Measurements from ENCODE around the gene COL6A5. TPM values are rescaled to one million over a fixed set of nuclear protein-coding genes. Genes with fewer than 3 reads are reported as not detected.

The COL6A5 gene
- total and polyA plus RNA-seq, 2 experiments from 2014 or later: 0.03 to 0.05 TPM

DNA sequence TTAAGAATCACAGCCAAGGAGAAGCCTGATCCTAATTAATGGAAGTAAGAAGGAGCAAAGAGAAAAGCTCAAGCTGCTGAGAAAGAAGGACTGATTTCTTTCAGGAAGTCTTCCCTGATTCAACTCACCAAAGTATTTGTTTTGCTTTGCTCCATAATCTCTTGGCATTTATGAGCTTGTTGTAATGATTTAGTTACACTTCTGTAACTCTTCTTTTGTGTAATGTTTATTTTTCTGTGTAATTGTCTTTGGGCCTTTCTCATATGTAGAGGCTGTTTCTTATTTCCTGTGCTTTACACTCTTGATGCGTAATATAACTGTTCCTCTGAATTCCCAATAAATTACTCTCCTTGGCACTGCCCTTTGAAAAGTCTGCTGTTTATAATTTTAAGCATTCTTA is 80.0 kb downstream of the COL6A5 start:
- Histone ChIP-seq H3K9me2 (ENCODE audit: insufficient read depth) (peaks cover 2% of the 10 kb centered on the region; the same call in 1 of the 2 replicates), H2AFZ (no peak overlapping the region), H3K27ac (ENCODE audit: low read depth) (no peak overlapping the region), H3K27me3 (ENCODE audit: insufficient read depth) (no peaks in the 10 kb centered on the region), H3F3A (replicated peaks; ENCODE audit: low read depth) (no peaks in the 10 kb centered on the region), H4K20me1 (replicated peaks; ENCODE audit: insufficient read depth) (no peaks in the 10 kb centered on the region), H3K79me2 (replicated peaks; ENCODE audit: insufficient read depth) (no peaks in the 10 kb centered on the region), H3K4me3 (no peak overlapping the region), H3K4me2 (no peak overlapping the region), H3K4me1 (ENCODE audit: insufficient read depth) (no peaks in the 10 kb centered on the region), H3K36me3 (ENCODE audit: insufficient read depth) (no peaks in the 10 kb centered on the region)
- Mint-ChIP-seq H3K4me1 (peaks cover 8% of the 10 kb centered on the region), H3K27ac (no peak overlapping the region), H3K27me3 (ENCODE audit: insufficient read depth, low read depth, poor library complexity) (no peaks in the 10 kb centered on the region), H3K9me3 (no peaks in the 10 kb centered on the region), H3K36me3 (ENCODE audit: low read depth) (no peaks in the 10 kb centered on the region), H3K4me3 (no peak overlapping the region)
- DNase-seq (ENCODE audit: low spot score) (no peak), ATAC-seq (no peak)
- TF ChIP-seq, protein P1, sequence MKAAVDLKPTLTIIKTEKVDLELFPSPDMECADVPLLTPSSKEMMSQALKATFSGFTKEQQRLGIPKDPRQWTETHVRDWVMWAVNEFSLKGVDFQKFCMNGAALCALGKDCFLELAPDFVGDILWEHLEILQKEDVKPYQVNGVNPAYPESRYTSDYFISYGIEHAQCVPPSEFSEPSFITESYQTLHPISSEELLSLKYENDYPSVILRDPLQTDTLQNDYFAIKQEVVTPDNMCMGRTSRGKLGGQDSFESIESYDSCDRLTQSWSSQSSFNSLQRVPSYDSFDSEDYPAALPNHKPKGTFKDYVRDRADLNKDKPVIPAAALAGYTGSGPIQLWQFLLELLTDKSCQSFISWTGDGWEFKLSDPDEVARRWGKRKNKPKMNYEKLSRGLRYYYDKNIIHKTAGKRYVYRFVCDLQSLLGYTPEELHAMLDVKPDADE (IDR thresholded peaks at IDR 0.05): no peak
- TF ChIP-seq, protein P2, sequence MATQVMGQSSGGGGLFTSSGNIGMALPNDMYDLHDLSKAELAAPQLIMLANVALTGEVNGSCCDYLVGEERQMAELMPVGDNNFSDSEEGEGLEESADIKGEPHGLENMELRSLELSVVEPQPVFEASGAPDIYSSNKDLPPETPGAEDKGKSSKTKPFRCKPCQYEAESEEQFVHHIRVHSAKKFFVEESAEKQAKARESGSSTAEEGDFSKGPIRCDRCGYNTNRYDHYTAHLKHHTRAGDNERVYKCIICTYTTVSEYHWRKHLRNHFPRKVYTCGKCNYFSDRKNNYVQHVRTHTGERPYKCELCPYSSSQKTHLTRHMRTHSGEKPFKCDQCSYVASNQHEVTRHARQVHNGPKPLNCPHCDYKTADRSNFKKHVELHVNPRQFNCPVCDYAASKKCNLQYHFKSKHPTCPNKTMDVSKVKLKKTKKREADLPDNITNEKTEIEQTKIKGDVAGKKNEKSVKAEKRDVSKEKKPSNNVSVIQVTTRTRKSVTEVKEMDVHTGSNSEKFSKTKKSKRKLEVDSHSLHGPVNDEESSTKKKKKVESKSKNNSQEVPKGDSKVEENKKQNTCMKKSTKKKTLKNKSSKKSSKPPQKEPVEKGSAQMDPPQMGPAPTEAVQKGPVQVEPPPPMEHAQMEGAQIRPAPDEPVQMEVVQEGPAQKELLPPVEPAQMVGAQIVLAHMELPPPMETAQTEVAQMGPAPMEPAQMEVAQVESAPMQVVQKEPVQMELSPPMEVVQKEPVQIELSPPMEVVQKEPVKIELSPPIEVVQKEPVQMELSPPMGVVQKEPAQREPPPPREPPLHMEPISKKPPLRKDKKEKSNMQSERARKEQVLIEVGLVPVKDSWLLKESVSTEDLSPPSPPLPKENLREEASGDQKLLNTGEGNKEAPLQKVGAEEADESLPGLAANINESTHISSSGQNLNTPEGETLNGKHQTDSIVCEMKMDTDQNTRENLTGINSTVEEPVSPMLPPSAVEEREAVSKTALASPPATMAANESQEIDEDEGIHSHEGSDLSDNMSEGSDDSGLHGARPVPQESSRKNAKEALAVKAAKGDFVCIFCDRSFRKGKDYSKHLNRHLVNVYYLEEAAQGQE (IDR thresholded peaks at IDR 0.05; ENCODE audit: unreplicated experiment): no peak
- no peak for TF ChIP-seq ZNF331 (CRISPR knock-in tag; IDR thresholded peaks at IDR 0.05; ENCODE audit: low read depth)
- no peak for TF ChIP-seq NANOG (IDR thresholded peaks at IDR 0.05; ENCODE audit: borderline replicate concordance)
- no peak for TF ChIP-seq POLR2AphosphoS5 (IDR thresholded peaks at IDR 0.05; ENCODE audit: low read depth)
- no peak for TF ChIP-seq CTCF (conservative IDR thresholded peaks at IDR 0.05; ENCODE audit: low read depth in 2 of 2)
- no peak for TF ChIP-seq ZNF462 (CRISPR knock-in tag; IDR thresholded peaks at IDR 0.05)
- no peak for TF ChIP-seq JUNB (IDR thresholded peaks at IDR 0.05; ENCODE audit: unreplicated experiment)
- no peak for TF ChIP-seq EZH2phosphoT487 (IDR thresholded peaks at IDR 0.05; ENCODE audit: unreplicated experiment)
- TF ChIP-seq ZNF114 (CRISPR knock-in tag; IDR thresholded peaks at IDR 0.05): no peak
- TF ChIP-seq STAT1 (IDR thresholded peaks at IDR 0.05; ENCODE audit: unreplicated experiment): no peak
- no peak for TF ChIP-seq CREB1 (CRISPR knock-in tag; IDR thresholded peaks at IDR 0.05; ENCODE audit: low read depth)
- TF ChIP-seq EZH2 (IDR thresholded peaks at IDR 0.05; ENCODE audit: low read depth, unreplicated experiment): no peak
